Kidney epithelial cell (primary cell): ENCODE results near the gene TMEM269. TPM values are rescaled to one million over a fixed set of nuclear protein-coding genes. Genes with fewer than 3 reads are reported as not detected.
"Not testable (repeated sequence)": the region's sequence is repeated elsewhere in the genome, so short reads cannot be mapped to it uniquely, and the experiment has no call there.

ENCODE experiments used
- DNase-seq: peaks from one replicate; pipeline ENCODE4 v3.0.0-alpha.2; 2010; ENCODE audit warnings: low read depth
- H3K27me3 ChIP-seq: 2 replicates; pipeline ENCODE4 v1.6.0; 2011; ENCODE audit warnings: low read length; ENCODE audit not compliant: control insufficient read depth, insufficient read depth
- H3K36me3 ChIP-seq: 2 replicates; pipeline ENCODE4 v1.5.1; 2011; ENCODE audit warnings: low read length; ENCODE audit not compliant: control insufficient read depth, insufficient read depth
- H3K4me3 ChIP-seq: 2 replicates; pipeline ENCODE4 v1.5.1; 2011; ENCODE audit warnings: low read depth, mild to moderate bottlenecking, control low read depth, low read length
- CTCF ChIP-seq: IDR thresholded peaks from 2 replicates; pipeline ENCODE4 v1.5.1; 2011; ENCODE audit warnings: mild to moderate bottlenecking, moderate library complexity, low read length, control low read depth, inconsistent platforms; ENCODE audit not compliant: insufficient read depth, poor library complexity, severe bottlenecking
- total RNA-seq: library from RNA; depleted of rRNA; stranded (reverse); fragments of >200 nt; gene quantifications from 2 replicates; pipeline ENCODE4 v1.2.3, GENCODE V29; 2015

Gene TMEM269
- total RNA-seq, 1 donor from 2014 or later = 0.04 TPM

GRCh38 chr1:42806593-42806992, 21.8 kb downstream of the TMEM269 start:
- DNase-seq = no peak
- TF ChIP-seq CTCF = no peak
- H3K36me3 ChIP-seq = no peaks in the 10 kb centered on the region

GRCh38 chr1:42807056-42807668, 22.4 kb downstream of the TMEM269 start:
- TF ChIP-seq CTCF = no peak
- H3K36me3 ChIP-seq = no peaks in the 10 kb centered on the region
- H3K27me3 ChIP-seq = no peaks in the 10 kb centered on the region
- DNase-seq = no peak
- no peak overlapping the region for H3K4me3 ChIP-seq

More at GRCh38 chr1:42806593-42806992, 21.8 kb downstream of the TMEM269 start:
- H3K4me3 ChIP-seq = no peak overlapping the region
- H3K27me3 ChIP-seq = no peaks in the 10 kb centered on the region

GRCh38 chr1:42814815-42815214, 30.0 kb downstream of the TMEM269 start:
- DNase-seq, H3K27me3 ChIP-seq, H3K4me3 ChIP-seq, H3K36me3 ChIP-seq: not testable (repeated sequence)

- no peak for TF ChIP-seq CTCF
- H3K27me3 ChIP-seq = no peaks in the 10 kb centered on the region
- DNase-seq = no peak
- peak overlapping the region; percentile 48 for H3K4me3 ChIP-seq
- H3K36me3 ChIP-seq = no peaks in the 10 kb centered on the region
Measured at GRCh38 chr1:42815941-42816584, 31.3 kb downstream of the TMEM269 start.

- no peak for TF ChIP-seq CTCF
- H3K36me3 ChIP-seq = no peaks in the 10 kb centered on the region
- peak within 1 kb of the TSS; percentile 50 for H3K4me3 ChIP-seq
- no peaks in the 10 kb centered on the region for H3K27me3 ChIP-seq
- DNase-seq = no peak
Measured at GRCh38 chr1:42816585-42817439, 32.0 kb downstream of the TMEM269 start, which contains the start of the genes ERMAP and SVBP. Gene ERMAP, plus strand, starts transcription at chr1:42817122. Its CDS starts 13,327 bp downstream, at chr1:42830449. Gene SVBP, minus strand, starts transcription at chr1:42817397. Its CDS starts 853 bp downstream, at chr1:42816544.

GRCh38 chr1:42817440-42817767, 32.6 kb downstream of the TMEM269 start:
- DNase-seq = no peak
- peak overlapping the region; percentile 50 for H3K4me3 ChIP-seq
- H3K36me3 ChIP-seq = no peaks in the 10 kb centered on the region
- H3K27me3 ChIP-seq = no peaks in the 10 kb centered on the region
- no peak for TF ChIP-seq CTCF
